Activated CD4-positive, alpha-beta T cell treated with anti-CD3 and anti-CD28 coated beads, Interleukin-2, Interleukin-6, amounts not matched to agents 100 ng/mL and 50 ng/mL, durations not matched to agents 16 hours and 8 hours (primary cell): ENCODE data around the gene PSMD12.
A peak's percentile ranks its signal among the peaks of the same experiment; 100 is the strongest.

Experiments
- DNase-seq: peaks from one replicate; pipeline ENCODE4 v3.0.0-alpha.2; 2020

Gene PSMD12

GRCh38 chr17:67385122-67385988, 19.0 kb upstream of the PSMD12 start:
- no peak for DNase-seq

- no peak for DNase-seq
Measured at GRCh38 chr17:67381929-67382257, 15.5 kb upstream of the PSMD12 start.

DNA sequence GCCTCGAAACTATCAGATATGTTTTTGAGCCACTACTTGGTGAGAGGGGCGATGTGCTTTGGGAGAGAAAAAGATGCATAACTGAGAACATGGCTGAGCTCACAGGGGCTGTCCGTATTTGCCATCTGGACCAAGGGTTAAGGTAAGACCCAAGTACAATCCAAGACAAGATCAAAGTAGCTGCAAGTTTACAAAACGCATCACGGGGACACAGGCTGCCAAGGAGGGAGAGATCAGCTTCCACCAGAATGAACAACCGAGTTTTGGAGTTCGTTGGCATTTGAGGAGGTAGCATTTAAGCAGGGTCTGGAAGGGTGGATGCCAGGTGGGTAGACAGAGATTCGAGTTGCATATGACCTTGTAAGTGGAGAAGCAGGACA, 12.9 kb upstream of the PSMD12 start:
- DNase-seq = no peak

DNA sequence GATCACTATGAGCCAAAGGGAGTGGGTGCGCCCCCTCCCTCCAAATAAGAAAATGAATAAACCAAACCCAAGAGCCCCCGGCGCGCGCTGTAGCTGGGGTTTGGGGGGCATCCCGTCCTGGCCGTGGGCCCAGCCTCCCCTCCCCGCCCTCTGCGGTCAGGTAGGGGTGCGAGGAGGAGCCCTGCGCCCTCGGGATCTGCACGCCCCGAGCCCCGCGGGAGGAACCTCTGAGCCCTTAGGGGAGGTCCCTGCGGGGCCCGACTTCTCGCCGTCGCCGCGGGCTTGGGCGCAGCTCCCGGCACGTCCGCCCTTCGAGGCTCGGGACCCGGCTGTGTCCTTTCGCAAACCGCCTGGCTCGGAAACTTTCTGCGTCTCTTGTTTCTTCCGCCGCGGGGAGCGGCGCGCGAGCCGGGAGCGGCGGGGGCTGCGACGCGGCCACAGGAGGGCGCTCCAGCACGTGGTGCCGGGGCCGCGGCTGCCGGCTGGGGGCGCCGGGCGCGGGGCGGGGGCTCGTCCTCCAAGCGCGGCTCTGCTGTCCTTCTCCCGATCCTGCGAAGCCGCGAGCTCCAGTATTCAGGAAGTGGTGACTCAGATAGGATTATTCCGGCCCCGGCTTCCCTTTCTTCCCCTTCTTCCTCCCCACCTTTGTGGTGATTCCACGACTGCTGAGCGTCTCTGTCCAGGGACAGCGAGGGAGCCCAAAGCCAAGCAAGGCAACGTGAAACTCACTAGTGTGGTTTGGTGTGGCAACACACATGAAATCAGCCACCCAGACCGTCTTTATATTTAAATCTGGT, 12.3 kb upstream of the PSMD12 start:
- peak; percentile 83 for DNase-seq

- DNase-seq = peak; percentile 63
Measured at GRCh38 chr17:67377488-67378453, 11.4 kb upstream of the PSMD12 start.

DNA sequence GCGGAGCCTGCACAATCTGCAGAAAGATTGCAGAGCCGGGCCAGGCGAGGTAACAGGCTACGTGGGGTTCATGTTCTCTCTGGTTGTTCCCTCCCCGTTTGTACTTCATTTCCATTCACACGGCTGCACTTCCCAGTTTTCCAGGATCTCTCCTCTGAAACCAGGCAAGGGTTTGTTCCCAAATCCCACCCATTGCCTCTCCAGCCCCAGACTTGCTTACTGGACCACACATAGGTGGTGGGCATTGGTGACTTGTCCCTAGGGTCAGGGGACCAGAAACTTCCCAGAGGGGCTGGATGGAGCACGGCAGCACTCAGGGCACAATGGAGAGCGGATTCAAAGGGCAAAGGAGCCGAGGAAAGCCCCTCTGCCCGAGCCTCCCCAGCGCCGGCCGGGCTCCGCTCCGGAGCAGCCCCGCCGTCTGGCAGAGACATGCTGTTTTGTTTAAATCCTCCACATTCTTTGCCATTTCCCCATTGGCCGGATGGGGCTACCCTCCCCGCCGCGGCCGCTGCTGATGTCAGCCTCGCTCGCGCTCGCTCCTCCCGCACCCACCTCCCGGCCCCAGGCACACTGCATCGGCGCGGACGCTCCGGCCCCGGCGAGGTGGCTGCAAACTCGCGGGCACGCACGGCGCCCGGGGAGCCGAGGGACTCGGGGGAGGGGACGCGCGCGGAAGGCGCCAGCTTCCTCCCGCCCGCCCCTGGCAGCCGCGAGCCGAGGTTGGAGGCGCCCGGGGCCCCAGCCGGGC, 10.5 kb upstream of the PSMD12 start, which contains the start of gene PITPNC1:
Gene PITPNC1 (plus strand): TSS at position 545 of the 751 bp plus-strand sequence.
- DNase-seq = peak; percentile 92

- no peak for DNase-seq
Measured at GRCh38 chr17:67376415-67376736, 10.0 kb upstream of the PSMD12 start.

GRCh38 chr17:67375716-67376115, 9.3 kb upstream of the PSMD12 start:
- no peak for DNase-seq

DNA sequence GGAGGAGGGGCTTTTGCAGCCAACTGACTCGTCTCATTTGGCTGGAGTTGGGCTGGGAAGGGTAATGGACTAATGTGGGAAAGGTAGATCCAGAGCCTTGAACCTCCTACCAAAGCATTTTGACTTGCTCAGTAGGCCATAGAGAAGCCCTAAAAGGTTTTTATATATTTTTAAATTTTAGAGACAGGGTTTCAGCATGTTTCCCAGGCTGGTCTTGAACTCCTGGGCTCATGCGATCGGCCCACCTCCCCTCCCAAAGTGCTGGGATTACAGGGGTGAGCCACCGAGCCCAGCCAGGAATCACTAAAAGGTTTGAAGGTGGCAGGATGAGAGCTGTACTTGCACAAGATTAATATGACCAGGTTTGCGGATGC, 8.7 kb upstream of the PSMD12 start:
- no peak for DNase-seq

- peak; percentile 90 for DNase-seq
Measured at GRCh38 chr17:67374329-67375053, 8.1 kb upstream of the PSMD12 start.

GRCh38 chr17:67372751-67373150, 6.4 kb upstream of the PSMD12 start:
- no peak for DNase-seq

DNA sequence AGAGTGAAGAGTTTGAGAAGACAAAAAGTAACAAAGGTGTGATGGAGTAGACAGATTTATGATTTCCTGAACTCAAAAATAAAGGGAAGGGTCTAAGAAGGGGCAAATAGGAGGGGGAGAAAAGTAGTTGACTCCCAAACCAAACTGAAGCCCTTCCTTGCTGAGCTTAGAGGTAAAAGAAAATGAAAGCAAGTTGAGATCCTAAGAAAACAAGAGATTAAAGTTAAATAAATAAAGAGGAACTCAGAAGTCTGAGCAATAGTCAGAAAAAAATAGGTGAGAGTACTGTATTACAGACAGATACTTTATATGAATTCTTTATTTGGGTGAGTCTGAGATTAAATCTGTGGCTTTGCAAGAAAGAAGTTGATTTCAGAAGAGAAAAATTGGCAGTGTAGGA, 3.3 kb upstream of the PSMD12 start:
- DNase-seq = no peak

DNA sequence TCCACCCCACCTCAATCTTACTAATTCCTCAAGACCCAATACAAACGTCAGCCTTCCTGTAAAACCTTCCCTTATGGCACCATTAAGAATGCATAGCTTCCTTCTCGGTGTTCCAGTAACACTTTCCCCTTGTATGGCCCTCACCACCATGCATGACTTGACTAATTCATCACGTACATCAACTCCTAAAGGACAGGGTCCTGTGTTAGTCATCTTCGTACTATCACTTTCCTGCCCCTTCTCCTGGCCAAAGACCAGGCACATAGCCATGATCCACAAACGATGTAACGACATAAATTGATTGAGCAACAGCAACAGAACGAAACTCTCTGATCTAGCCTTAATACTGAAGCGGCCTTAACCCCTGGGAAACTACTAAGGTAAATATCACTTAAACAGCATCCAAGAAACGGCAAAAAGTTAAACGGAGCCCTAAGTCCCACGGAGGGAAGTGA, 612 bp downstream of the PSMD12 start:
- peak; percentile 71 for DNase-seq

DNA sequence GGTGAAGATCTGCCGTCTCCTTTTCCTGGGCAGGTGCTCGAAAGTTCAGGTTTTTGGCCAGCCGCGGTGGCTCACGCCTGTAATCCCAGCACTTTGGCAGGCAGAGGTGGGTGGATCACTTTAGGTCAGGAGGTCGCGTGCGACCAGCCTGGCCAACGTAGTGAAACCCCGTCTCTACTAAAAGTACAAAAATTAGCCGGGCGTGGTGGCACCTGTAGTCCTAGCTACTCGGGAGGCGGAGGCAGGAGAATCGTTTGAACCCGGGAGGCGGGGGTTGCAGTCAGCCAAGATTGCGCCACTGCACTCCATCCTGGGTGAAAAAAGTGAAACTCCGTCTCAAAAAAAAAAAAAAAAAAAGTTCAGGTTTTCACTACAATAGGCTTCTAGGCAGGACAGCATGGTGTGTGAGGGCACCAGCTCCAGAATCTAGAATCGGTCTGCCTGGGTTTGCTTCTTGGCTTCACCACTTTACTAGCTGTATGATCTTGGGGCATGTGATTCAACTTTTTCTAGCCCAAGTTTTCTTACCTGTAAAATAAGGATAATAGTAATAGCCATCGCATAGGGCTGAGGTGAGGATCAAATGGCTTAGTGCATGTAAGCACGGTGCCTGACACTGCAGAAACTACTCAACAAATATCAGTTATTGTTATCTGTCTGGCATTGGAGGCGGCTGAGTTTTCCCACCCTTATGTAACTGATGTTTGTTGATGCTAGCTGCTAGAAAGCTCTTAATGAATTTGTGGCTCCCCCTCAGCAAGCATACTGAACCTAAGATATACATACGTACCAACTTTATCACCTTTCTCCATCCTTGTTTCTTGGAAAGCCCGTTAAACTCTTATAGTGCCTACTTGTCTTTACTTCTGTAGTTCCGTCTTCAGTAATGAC, 1.3 kb downstream of the PSMD12 start:
- DNase-seq = no peak

GRCh38 chr17:67362173-67362572, 4.2 kb downstream of the PSMD12 start:
- peak; percentile 52 for DNase-seq

- no peak for DNase-seq
Measured at GRCh38 chr17:67360880-67361279, 5.5 kb downstream of the PSMD12 start.

DNA sequence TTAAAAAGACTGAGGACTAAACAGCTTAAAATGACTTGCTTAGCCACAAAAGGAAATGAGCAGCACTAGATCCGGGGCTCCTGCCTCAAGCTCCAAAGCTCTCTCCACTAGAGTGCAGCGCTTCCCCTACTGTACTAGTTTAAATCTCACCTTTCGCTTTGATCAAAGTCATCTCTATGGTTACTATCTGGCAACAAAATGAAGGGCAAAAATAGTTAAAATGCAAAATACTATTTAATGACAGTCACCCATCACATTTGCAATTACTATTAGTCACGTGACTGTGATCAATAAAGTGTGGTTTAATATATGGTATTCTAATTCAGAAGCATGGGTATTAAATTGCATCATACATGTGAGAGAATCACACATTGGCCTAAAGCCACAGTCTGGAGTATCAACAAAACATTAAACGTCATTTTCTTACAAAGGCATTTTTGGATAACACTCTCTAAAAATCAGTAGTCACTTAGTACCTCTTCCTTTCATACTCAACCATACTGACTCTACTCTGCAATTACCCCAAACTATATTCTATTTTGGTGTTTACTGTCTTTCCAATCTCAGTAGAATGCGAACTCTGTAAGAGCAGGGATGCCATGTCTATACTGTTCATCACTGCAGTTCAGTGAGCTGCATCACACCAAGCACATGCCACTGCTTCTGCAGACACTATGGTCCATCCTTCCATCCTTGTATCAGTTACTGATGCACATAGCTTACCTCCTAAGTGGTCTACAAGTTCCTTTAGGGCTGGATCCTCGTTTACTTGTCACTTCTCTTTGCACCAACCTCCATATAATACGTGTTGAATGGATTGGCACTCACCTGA, 6.2 kb downstream of the PSMD12 start:
- peak; percentile 79 for DNase-seq

DNA sequence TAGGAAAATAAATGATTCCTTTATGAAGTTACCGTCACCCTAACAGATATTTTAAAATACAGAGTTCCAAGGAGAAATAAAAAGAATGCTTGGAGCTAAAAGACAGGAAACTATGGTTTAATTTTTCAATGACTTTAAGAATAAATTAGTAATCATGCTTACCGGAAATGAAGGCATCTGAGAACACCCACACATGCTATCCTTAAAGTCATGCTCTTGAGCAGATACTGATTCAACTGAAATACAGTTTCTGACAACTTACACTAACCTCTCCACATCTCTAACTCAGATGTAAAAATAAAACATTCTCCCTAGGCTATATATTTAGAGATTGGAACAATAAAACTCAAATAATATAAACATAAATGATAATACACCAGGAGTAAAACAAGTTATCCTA, 7.8 kb downstream of the PSMD12 start:
- peak; percentile 28 for DNase-seq

DNA sequence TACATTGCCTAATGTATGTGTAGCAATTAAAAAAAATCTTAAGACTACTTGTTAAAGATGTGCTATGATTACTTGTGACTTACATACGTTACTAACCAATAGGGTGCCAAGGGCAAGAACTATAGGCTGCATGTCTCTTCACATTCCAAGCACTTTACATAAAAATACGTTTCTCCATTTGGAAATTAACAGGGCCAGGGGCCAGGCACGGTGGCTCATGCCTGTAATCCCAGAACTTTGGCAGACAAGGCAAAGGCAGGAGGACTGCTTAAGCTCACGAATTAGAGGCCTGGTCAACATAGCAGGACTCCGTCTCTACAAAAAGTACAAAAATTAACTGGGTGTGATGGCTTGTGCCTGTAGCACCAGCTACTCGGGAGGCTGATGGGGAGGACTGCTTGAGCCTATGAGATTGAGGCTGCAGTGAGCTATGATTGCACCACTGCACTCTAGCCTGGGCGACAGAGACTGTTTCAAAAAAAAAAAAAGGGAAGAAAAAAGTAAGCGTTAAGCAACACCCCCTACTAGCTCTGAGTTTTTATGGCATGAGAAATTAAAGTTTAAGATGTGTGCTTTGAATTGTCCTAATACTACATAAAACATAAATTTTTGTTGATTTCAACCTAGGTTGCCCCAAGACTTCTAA, 12.3 kb downstream of the PSMD12 start:
- no peak for DNase-seq
